ENCODE data around the gene CALHM2. TPM values are rescaled to one million over a fixed set of nuclear protein-coding genes. Genes with fewer than 3 reads are reported as not detected.

The CALHM2 gene
- total and polyA plus RNA-seq, 2 of the 13 experiments (the other 11 are each of a cell fraction or from before 2014, with no cell fraction given), result 0.15 TPM; not detected in 1

DNA sequence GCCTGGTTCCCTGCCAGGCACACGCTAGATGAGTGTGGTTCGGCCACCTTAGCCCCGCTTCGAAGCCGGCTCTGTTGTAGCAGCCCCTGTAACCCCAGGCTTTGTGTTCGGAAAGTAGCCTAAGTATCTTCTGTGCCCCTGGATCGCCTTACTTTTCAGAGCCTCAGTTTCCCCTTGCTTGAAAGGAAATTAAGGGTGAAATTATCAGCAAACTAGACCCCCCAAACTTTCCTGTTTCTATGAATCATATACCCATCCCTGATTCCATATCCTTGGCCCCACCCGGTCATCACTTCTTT, 55.4 kb downstream of the CALHM2 start (continued):
- TF ChIP-seq, protein P1, sequence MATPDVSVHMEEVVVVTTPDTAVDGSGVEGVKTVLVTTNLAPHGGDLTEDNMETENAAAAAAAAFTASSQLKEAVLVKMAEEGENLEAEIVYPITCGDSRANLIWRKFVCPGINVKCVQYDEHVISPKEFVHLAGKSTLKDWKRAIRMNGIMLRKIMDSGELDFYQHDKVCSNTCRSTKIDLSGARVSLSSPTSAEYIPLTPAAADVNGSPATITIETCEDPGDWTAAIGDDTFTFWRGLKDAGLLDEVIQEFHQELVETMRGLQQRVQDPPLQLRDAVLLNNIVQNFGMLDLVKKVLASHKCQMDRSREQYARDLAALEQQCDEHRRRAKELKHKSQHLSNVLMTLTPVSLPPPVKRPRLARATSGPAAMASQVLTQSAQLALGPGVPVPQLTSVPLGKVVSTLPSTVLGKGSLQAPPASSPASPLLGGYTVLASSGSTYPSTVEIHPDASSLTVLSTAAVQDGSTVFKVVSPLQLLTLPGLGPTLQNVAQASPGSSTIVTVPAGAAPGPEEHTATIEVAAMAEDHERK (CRISPR knock-in tag; IDR thresholded peaks at IDR 0.05; ENCODE audit: low read depth), result no peak
- TF ChIP-seq NCOA1 (CRISPR knock-in tag; IDR thresholded peaks at IDR 0.05) (0 out of 2 replicates have a peak, but pooled peaks have one; percentile 47), ZFP36 (IDR thresholded peaks at IDR 0.05; ENCODE audit: borderline replicate concordance, low read depth, low read length, partially characterized antibody) (no peak), ZNF101 (CRISPR knock-in tag; IDR thresholded peaks at IDR 0.05; ENCODE audit: borderline replicate concordance, low read depth) (peak; percentile 14; the same call in 1 of the 2 replicates), HOXA3 (CRISPR knock-in tag; IDR thresholded peaks at IDR 0.05) (no peak), ZNF563 (CRISPR knock-in tag; IDR thresholded peaks at IDR 0.05) (no peak), RFXAP (CRISPR knock-in tag; IDR thresholded peaks at IDR 0.05; ENCODE audit: borderline replicate concordance) (0 out of 2 replicates have a peak, but pooled peaks have one; percentile 0), ZNF607 (CRISPR knock-in tag; IDR thresholded peaks at IDR 0.05; ENCODE audit: borderline replicate concordance) (no peak), JUND (CRISPR knock-in tag; IDR thresholded peaks at IDR 0.05) (no peak), ZNF329 (CRISPR knock-in tag; IDR thresholded peaks at IDR 0.05; ENCODE audit: low read depth) (0 out of 2 replicates have a peak, but pooled peaks have one; percentile 26), FOXP1 (IDR thresholded peaks at IDR 0.05) (no peak), FOXP1 (CRISPR knock-in tag; IDR thresholded peaks at IDR 0.05) (no peak), ZNF619 (CRISPR knock-in tag; IDR thresholded peaks at IDR 0.05) (no peak), ZNF264 (CRISPR knock-in tag; IDR thresholded peaks at IDR 0.05) (peak; percentile 27; the same call in 1 of the 2 replicates)
- TF ChIP-seq, protein P2, sequence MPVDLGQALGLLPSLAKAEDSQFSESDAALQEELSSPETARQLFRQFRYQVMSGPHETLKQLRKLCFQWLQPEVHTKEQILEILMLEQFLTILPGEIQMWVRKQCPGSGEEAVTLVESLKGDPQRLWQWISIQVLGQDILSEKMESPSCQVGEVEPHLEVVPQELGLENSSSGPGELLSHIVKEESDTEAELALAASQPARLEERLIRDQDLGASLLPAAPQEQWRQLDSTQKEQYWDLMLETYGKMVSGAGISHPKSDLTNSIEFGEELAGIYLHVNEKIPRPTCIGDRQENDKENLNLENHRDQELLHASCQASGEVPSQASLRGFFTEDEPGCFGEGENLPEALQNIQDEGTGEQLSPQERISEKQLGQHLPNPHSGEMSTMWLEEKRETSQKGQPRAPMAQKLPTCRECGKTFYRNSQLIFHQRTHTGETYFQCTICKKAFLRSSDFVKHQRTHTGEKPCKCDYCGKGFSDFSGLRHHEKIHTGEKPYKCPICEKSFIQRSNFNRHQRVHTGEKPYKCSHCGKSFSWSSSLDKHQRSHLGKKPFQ (CRISPR knock-in tag; IDR thresholded peaks at IDR 0.05; ENCODE audit: insufficient replicate concordance), result peak; percentile 73
- TF ChIP-seq, protein P3, sequence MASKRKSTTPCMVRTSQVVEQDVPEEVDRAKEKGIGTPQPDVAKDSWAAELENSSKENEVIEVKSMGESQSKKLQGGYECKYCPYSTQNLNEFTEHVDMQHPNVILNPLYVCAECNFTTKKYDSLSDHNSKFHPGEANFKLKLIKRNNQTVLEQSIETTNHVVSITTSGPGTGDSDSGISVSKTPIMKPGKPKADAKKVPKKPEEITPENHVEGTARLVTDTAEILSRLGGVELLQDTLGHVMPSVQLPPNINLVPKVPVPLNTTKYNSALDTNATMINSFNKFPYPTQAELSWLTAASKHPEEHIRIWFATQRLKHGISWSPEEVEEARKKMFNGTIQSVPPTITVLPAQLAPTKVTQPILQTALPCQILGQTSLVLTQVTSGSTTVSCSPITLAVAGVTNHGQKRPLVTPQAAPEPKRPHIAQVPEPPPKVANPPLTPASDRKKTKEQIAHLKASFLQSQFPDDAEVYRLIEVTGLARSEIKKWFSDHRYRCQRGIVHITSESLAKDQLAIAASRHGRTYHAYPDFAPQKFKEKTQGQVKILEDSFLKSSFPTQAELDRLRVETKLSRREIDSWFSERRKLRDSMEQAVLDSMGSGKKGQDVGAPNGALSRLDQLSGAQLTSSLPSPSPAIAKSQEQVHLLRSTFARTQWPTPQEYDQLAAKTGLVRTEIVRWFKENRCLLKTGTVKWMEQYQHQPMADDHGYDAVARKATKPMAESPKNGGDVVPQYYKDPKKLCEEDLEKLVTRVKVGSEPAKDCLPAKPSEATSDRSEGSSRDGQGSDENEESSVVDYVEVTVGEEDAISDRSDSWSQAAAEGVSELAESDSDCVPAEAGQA (IDR thresholded peaks at IDR 0.05; ENCODE audit: low read depth), result no peak
- TF ChIP-seq, protein P3 (CRISPR knock-in tag; IDR thresholded peaks at IDR 0.05; ENCODE audit: borderline replicate concordance), result no peak
- TF ChIP-seq, protein P4, sequence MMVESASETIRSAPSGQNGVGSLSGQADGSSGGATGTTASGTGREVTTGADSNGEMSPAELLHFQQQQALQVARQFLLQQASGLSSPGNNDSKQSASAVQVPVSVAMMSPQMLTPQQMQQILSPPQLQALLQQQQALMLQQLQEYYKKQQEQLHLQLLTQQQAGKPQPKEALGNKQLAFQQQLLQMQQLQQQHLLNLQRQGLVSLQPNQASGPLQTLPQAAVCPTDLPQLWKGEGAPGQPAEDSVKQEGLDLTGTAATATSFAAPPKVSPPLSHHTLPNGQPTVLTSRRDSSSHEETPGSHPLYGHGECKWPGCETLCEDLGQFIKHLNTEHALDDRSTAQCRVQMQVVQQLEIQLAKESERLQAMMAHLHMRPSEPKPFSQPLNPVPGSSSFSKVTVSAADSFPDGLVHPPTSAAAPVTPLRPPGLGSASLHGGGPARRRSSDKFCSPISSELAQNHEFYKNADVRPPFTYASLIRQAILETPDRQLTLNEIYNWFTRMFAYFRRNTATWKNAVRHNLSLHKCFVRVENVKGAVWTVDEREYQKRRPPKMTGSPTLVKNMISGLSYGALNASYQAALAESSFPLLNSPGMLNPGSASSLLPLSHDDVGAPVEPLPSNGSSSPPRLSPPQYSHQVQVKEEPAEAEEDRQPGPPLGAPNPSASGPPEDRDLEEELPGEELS (CRISPR knock-in tag; IDR thresholded peaks at IDR 0.05), result peak; percentile 6; the same call in 1 of the 2 replicates
- TF ChIP-seq, protein P5, sequence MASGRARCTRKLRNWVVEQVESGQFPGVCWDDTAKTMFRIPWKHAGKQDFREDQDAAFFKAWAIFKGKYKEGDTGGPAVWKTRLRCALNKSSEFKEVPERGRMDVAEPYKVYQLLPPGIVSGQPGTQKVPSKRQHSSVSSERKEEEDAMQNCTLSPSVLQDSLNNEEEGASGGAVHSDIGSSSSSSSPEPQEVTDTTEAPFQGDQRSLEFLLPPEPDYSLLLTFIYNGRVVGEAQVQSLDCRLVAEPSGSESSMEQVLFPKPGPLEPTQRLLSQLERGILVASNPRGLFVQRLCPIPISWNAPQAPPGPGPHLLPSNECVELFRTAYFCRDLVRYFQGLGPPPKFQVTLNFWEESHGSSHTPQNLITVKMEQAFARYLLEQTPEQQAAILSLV (CRISPR knock-in tag; IDR thresholded peaks at IDR 0.05; ENCODE audit: borderline replicate concordance), result no peak
